Vagina (tissue), 2 donors: ENCODE results near the gene MAG. TPM values are rescaled to one million over a fixed set of nuclear protein-coding genes. Genes with fewer than 3 reads are reported as not detected.
"Not testable (repeated sequence)": the region's sequence is repeated elsewhere in the genome, so short reads cannot be mapped to it uniquely, and the experiment has no call there.

Experiments used
- DNase-seq, 2 donors: peaks; one replicate each; pipeline ENCODE4 v3.0.0-alpha.2; 2017; ENCODE audit errors: extremely low spot score in 2 of 2
- H3K27ac ChIP-seq: fragments of 200-600 bp; sonication (generic); one replicate; pipeline ENCODE4 v1.5.1; 2019
- H3K27me3 ChIP-seq: fragments of 200-600 bp; sonication (generic); one replicate; pipeline ENCODE4 v1.5.1; 2019
- H3K36me3 ChIP-seq, 2 donors: fragments of 200-600 bp; sonication (generic); one replicate each; pipeline ENCODE4 v1.5.1; 2017 to 2019
- H3K4me1 ChIP-seq: fragments of 200-600 bp; sonication (generic); one replicate; pipeline ENCODE4 v1.5.1; 2019
- H3K4me3 ChIP-seq, 2 donors: fragments of 200-600 bp; sonication (generic); 1 replicate in 1 of 2; 2 replicates in 1 of 2; pipeline ENCODE4 v1.5.1; 2016 to 2019
- H3K9me3 ChIP-seq: fragments of 200-600 bp; sonication (generic); one replicate; pipeline ENCODE4 v1.5.1; 2019
- CTCF ChIP-seq, 3 experiments: fragments of 450-650 bp in 2 of 3; fragments of 200-600 bp in 1 of 3; sonication (generic) in 1 of 3; IDR thresholded peaks; one replicate each; pipeline ENCODE4 v1.5.1; 2017 to 2019; ENCODE audit warnings: antibody characterized with exemption in 3 of 3, mild to moderate bottlenecking in 2 of 3, moderate library complexity in 2 of 3
- POLR2A ChIP-seq, 2 donors: fragments of 450-650 bp; IDR thresholded peaks; one replicate each; pipeline ENCODE4 v1.6.1; 2017; ENCODE audit warnings: antibody characterized with exemption in 2 of 2, mild to moderate bottlenecking in 2 of 2, moderate library complexity in 2 of 2
- POLR2AphosphoS5 ChIP-seq, 2 donors: sonication (generic); formaldehyde crosslinking; IDR thresholded peaks; one replicate each; pipeline ENCODE4 v1.9.0; 2017; ENCODE audit warnings: antibody characterized with exemption in 2 of 2, mild to moderate bottlenecking in 2 of 2, low read depth in 1 of 2; ENCODE audit not compliant: insufficient read depth in 1 of 2
- intact Hi-C: fragments of 100-400 bp; cut with DNase I; formaldehyde crosslinking; loops from one replicate; pipeline ENCODE4 v1.15.1; 2023
- total RNA-seq: library from RNA; depleted of rRNA; stranded (reverse); fragments of >200 nt; gene quantifications from one replicate; pipeline ENCODE4 v1.2.3, GENCODE V29; 2016

Gene MAG
- total RNA-seq, 1 donor from 2014 or later = not detected

- Histone ChIP-seq H3K4me3 (no peak overlapping the region), H3K36me3 (no peaks in the 10 kb centered on the region), H3K4me1 (peaks cover 5% of the 10 kb centered on the region), H3K9me3 (no peaks in the 10 kb centered on the region), H3K27me3 (no peaks in the 10 kb centered on the region), H3K27ac (no peak overlapping the region)
- TF ChIP-seq POLR2AphosphoS5 (IDR thresholded peaks at IDR 0.05; ENCODE audit: insufficient read depth in 1 of 2, low read depth in 1 of 2) (no peak), CTCF (IDR thresholded peaks at IDR 0.05) (no peak), POLR2A (IDR thresholded peaks at IDR 0.05) (no peak)
- DNase-seq = no peak
- intact Hi-C loops = loop anchor here (10.0 kb wide), 1 partner anchor 139 kb away; the partner anchor contains the start of gene KRTDAP
Observed at GRCh38 chr19:35355791-35356460, 64.0 kb downstream of the MAG start.

GRCh38 chr19:35357867-35358573 is 66.1 kb downstream of the MAG start, which contains the start of gene FFAR3:
Gene FFAR3, plus strand, starts transcription at chr19:35358460. Its CDS starts 431 bp downstream, at chr19:35358891.
- Histone ChIP-seq H3K27ac (no peak within 1 kb of the TSS), H3K4me3 (no peak within 1 kb of the TSS), H3K36me3 (no peaks in the 10 kb centered on the region), H3K27me3 (no peaks in the 10 kb centered on the region), H3K4me1 (peaks cover 5% of the 10 kb centered on the region), H3K9me3 (no peaks in the 10 kb centered on the region)
- TF ChIP-seq POLR2A (IDR thresholded peaks at IDR 0.05) = no peak
- no peak for TF ChIP-seq POLR2AphosphoS5 (IDR thresholded peaks at IDR 0.05; ENCODE audit: insufficient read depth in 1 of 2, low read depth in 1 of 2)
- TF ChIP-seq CTCF (IDR thresholded peaks at IDR 0.05) = no peak
- DNase-seq = no peak
- intact Hi-C loops = loop anchor here (10.0 kb wide), 1 partner anchor 137 kb away; the partner anchor contains the start of gene KRTDAP

GRCh38 chr19:35358834-35359233 is 66.9 kb downstream of the MAG start:
- not testable (repeated sequence) for H3K4me3 ChIP-seq, H3K27ac ChIP-seq, H3K27me3 ChIP-seq, H3K4me1 ChIP-seq, DNase-seq, H3K9me3 ChIP-seq, H3K36me3 ChIP-seq
- intact Hi-C loops = loop anchor here (10.0 kb wide), 1 partner anchor 136 kb away; the partner anchor contains the start of gene KRTDAP

DNA sequence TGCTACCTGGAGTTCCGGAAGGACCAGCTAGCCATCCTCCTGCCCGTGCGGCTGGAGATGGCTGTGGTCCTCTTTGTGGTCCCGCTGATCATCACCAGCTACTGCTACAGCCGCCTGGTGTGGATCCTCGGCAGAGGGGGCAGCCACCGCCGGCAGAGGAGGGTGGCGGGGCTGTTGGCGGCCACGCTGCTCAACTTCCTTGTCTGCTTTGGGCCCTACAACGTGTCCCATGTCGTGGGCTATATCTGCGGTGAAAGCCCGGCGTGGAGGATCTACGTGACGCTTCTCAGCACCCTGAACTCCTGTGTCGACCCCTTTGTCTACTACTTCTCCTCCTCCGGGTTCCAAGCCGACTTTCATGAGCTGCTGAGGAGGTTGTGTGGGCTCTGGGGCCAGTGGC is 67.4 kb downstream of the MAG start:
- H3K36me3 ChIP-seq, H3K4me1 ChIP-seq, H3K4me3 ChIP-seq, H3K9me3 ChIP-seq, DNase-seq, H3K27ac ChIP-seq, H3K27me3 ChIP-seq: not testable (repeated sequence)
- intact Hi-C loops = loop anchor here (10.0 kb wide), 1 partner anchor 135 kb away; the partner anchor contains the start of gene KRTDAP

DNA sequence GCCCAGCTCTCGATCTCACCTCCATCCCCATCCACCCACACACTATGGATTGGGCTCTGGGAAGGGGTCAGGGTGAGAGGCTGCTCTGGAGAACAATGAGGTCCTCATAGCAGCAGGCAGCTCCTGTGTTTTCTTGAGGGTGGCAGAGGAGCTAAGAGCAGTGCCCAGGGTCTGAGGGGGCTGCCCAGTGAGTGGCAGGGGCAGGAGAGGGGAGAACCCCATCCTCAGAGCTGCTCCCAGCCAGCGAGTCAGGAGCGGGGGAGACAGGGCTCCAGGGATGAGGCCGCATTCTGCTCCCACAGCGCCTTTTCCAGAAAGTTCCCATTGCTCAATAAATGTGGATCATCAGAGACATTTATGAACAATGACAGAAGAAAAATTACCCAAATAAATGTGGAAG is 68.1 kb downstream of the MAG start:
- H3K27me3 ChIP-seq, H3K9me3 ChIP-seq, H3K27ac ChIP-seq, H3K36me3 ChIP-seq, H3K4me1 ChIP-seq, DNase-seq, H3K4me3 ChIP-seq: not testable (repeated sequence)
- intact Hi-C loops = loop anchor here (10.0 kb wide), 1 partner anchor 735 kb away; no protein-coding TSS in a partner anchor

DNA sequence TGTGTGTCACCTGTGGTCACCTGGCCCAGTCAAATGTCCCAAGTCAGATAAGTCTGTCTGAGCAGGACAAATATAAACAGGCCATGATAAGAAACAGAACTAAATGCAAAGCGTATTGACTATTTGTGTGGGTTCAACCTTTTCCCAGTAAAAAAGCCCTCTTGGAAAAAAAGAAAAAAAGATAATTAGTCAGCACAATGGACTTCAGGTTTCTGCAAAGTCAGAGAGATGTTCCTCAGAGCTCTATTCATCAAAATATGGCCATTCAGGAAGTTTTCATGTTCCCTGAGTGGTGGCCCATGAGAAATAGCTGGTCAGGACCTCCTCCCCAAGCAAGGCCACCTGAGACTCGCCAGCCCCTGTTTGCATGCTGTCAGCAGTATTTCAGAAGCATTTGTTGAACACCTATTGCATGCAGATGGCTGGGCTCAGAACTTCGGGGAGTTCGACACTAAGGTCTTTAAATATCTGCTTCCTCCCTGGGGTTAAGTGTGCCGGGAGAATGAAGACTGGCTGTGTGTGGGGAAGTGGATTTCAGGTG is 69.0 kb downstream of the MAG start:
- H3K27me3 ChIP-seq = no peaks in the 10 kb centered on the region
- no peak for DNase-seq
- H3K4me1 ChIP-seq = peaks cover 5% of the 10 kb centered on the region

More for the DNA sequence above, 69.0 kb downstream of the MAG start:
- Histone ChIP-seq H3K27ac (no peak overlapping the region), H3K9me3 (no peaks in the 10 kb centered on the region), H3K4me3 (no peak overlapping the region), H3K36me3 (no peaks in the 10 kb centered on the region)
- intact Hi-C loops = loop anchor here (10.0 kb wide), 1 partner anchor 734 kb away; no protein-coding TSS in a partner anchor
- TF ChIP-seq POLR2A (IDR thresholded peaks at IDR 0.05) = no peak
- TF ChIP-seq POLR2AphosphoS5 (IDR thresholded peaks at IDR 0.05; ENCODE audit: insufficient read depth in 1 of 2, low read depth in 1 of 2) = no peak
